ENCODE data around the gene TOX2.
A peak's percentile ranks its signal among the peaks of the same experiment; 100 is the strongest.

TOX2 gene

GRCh38 chr20:43916073-43916880 lies 1.6 kb downstream of the TOX2 start:
- Histone ChIP-seq H4K20me1 (ENCODE audit: insufficient read depth, low read length) (peaks cover 46% of the 10 kb centered on the region), H3K4me2 (ENCODE audit: low read length) (peak overlapping the region; percentile 73), H3K79me2 (ENCODE audit: low read length) (peaks cover 64% of the 10 kb centered on the region), H2AFZ (ENCODE audit: low read depth, low read length) (no peak overlapping the region), H3K9ac (ENCODE audit: low read length) (peak overlapping the region; percentile 94), H3K27ac (ENCODE audit: low read length) (peak overlapping the region; percentile 76), H3K4me3 (ENCODE audit: low read length) (peak overlapping the region; percentile 81), H3K9me3 (ENCODE audit: insufficient read depth, low read length) (peaks cover 14% of the 10 kb centered on the region; the same call in 1 of the 2 replicates), H3K4me1 (ENCODE audit: low read length) (peaks cover 40% of the 10 kb centered on the region), H3K27me3 (ENCODE audit: low read depth, low read length) (no peaks in the 10 kb centered on the region), H3K36me3 (replicated peaks; ENCODE audit: low read depth, low read length) (peaks cover 30% of the 10 kb centered on the region)
- no peak for TF ChIP-seq EZH2phosphoT487 (IDR thresholded peaks at IDR 0.05; ENCODE audit: low read depth)
- 0 out of 2 replicates have a peak, but pooled peaks have one; percentile 3 for TF ChIP-seq CTCF (IDR thresholded peaks at IDR 0.05; ENCODE audit: low read depth, low read length)

- TF ChIP-seq EZH2phosphoT487 (IDR thresholded peaks at IDR 0.05; ENCODE audit: low read depth) (no peak), CTCF (IDR thresholded peaks at IDR 0.05; ENCODE audit: low read depth, low read length) (no peak)
Measured at GRCh38 chr20:43916881-43917371, 2.3 kb downstream of the TOX2 start.

GRCh38 chr20:43917380-43917779 lies 2.7 kb downstream of the TOX2 start:
- H3K27ac ChIP-seq (ENCODE audit: low read length), result peak overlapping the region; percentile 76; the same call in 1 of the 2 replicates
- H3K4me1 ChIP-seq (ENCODE audit: low read length), result peaks cover 44% of the 10 kb centered on the region
- TF ChIP-seq EZH2phosphoT487 (IDR thresholded peaks at IDR 0.05; ENCODE audit: low read depth), result no peak
- TF ChIP-seq CTCF (IDR thresholded peaks at IDR 0.05; ENCODE audit: low read depth, low read length), result no peak
- peaks cover 75% of the 10 kb centered on the region for H3K79me2 ChIP-seq (ENCODE audit: low read length)
- H3K4me3 ChIP-seq (ENCODE audit: low read length), result peak overlapping the region; percentile 81
- H4K20me1 ChIP-seq (ENCODE audit: insufficient read depth, low read length), result peaks cover 57% of the 10 kb centered on the region
- H3K27me3 ChIP-seq (ENCODE audit: low read depth, low read length), result no peaks in the 10 kb centered on the region
- H3K9ac ChIP-seq (ENCODE audit: low read length), result peak overlapping the region; percentile 94
- H3K9me3 ChIP-seq (ENCODE audit: insufficient read depth, low read length), result peaks cover 9% of the 10 kb centered on the region; the same call in 1 of the 2 replicates
- peaks cover 34% of the 10 kb centered on the region for H3K36me3 ChIP-seq (replicated peaks; ENCODE audit: low read depth, low read length)
- H2AFZ ChIP-seq (ENCODE audit: low read depth, low read length), result no peak overlapping the region
- H3K4me2 ChIP-seq (ENCODE audit: low read length), result peak overlapping the region; percentile 73

More at GRCh38 chr20:43916881-43917371, 2.3 kb downstream of the TOX2 start:
- Histone ChIP-seq H3K9me3 (ENCODE audit: insufficient read depth, low read length) (peaks cover 14% of the 10 kb centered on the region; the same call in 1 of the 2 replicates), H3K4me1 (ENCODE audit: low read length) (peaks cover 44% of the 10 kb centered on the region), H4K20me1 (ENCODE audit: insufficient read depth, low read length) (peaks cover 52% of the 10 kb centered on the region), H3K4me2 (ENCODE audit: low read length) (peak overlapping the region; percentile 73), H3K4me3 (ENCODE audit: low read length) (peak overlapping the region; percentile 81), H3K27me3 (ENCODE audit: low read depth, low read length) (no peaks in the 10 kb centered on the region), H3K79me2 (ENCODE audit: low read length) (peaks cover 71% of the 10 kb centered on the region), H3K9ac (ENCODE audit: low read length) (peak overlapping the region; percentile 94), H2AFZ (ENCODE audit: low read depth, low read length) (no peak overlapping the region), H3K27ac (ENCODE audit: low read length) (peak overlapping the region; percentile 76), H3K36me3 (replicated peaks; ENCODE audit: low read depth, low read length) (peaks cover 33% of the 10 kb centered on the region)

GRCh38 chr20:43919686-43920403 lies 5.2 kb downstream of the TOX2 start:
- no peak overlapping the region for H3K4me2 ChIP-seq (ENCODE audit: low read length)
- H3K36me3 ChIP-seq (replicated peaks; ENCODE audit: low read depth, low read length), result peaks cover 22% of the 10 kb centered on the region
- H3K27ac ChIP-seq (ENCODE audit: low read length), result no peak overlapping the region
- TF ChIP-seq EZH2phosphoT487 (IDR thresholded peaks at IDR 0.05; ENCODE audit: low read depth) (no peak), CTCF (IDR thresholded peaks at IDR 0.05; ENCODE audit: low read depth, low read length) (no peak)
- H3K9me3 ChIP-seq (ENCODE audit: insufficient read depth, low read length), result no peaks in the 10 kb centered on the region
- no peak overlapping the region for H2AFZ ChIP-seq (ENCODE audit: low read depth, low read length)
- H3K4me1 ChIP-seq (ENCODE audit: low read length), result peaks cover 53% of the 10 kb centered on the region
- peaks cover 82% of the 10 kb centered on the region for H4K20me1 ChIP-seq (ENCODE audit: insufficient read depth, low read length)
- no peaks in the 10 kb centered on the region for H3K27me3 ChIP-seq (ENCODE audit: low read depth, low read length)
- H3K4me3 ChIP-seq (ENCODE audit: low read length), result no peak overlapping the region
- peaks cover 100% of the 10 kb centered on the region for H3K79me2 ChIP-seq (ENCODE audit: low read length)
- H3K9ac ChIP-seq (ENCODE audit: low read length), result no peak overlapping the region
